Right renal pelvis (tissue), 4 donors: Measurements from ENCODE around the gene CEP131. TPM values are rescaled to one million over a fixed set of nuclear protein-coding genes. Genes with fewer than 3 reads are reported as not detected.

ENCODE experiments used
- DNase-seq, 4 donors: peaks; one replicate each; pipeline ENCODE4 v3.0.0-alpha.2; 2013; ENCODE audit warnings: low read depth in 4 of 4, low spot score in 3 of 4, missing footprints in 1 of 4
- polyA plus RNA-seq, 4 donors: library from polyadenylated mRNA; unstranded; fragments of 120-200 nt; gene quantifications; one replicate each; pipeline ENCODE4 v1.2.1, GENCODE V29; 2013; ENCODE audit not compliant: insufficient read length in 4 of 4

Gene CEP131
- polyA plus RNA-seq, 4 donors = 13.6 to 24.1 (median 14.6) TPM

DNA sequence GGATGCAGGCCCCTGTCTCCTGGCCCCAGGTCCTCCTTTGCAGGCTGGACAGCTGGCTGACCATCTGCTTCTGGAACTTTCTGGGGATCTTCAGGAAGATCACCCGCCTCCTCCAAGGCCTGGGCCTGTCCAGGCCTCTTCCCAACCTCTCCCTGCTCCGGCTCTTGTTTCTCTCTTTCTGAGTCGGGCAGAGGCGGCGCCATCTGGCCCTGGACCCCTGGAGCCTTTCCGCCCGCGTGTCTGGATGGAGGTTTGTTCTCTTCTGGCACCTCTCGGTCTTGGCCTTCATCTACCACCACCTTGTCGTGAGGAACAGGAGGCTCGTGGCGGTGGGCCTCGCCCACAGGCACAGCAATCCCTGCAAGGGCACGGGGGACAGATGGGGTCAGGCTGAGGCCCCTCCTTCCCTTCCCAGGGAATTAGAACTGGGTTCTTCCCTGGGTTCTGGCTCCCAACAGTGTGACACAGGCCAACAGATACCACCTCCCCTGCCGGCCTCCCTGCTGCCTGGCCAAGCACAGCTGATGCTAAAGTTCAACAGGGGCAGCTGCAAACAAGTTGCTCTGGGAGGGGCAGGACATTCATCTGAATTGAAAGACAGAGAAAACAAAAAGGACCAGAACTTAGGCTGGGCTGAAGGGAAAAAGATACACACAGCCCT is 29.7 kb upstream of the CEP131 start:
- DNase-seq = no peak

DNA sequence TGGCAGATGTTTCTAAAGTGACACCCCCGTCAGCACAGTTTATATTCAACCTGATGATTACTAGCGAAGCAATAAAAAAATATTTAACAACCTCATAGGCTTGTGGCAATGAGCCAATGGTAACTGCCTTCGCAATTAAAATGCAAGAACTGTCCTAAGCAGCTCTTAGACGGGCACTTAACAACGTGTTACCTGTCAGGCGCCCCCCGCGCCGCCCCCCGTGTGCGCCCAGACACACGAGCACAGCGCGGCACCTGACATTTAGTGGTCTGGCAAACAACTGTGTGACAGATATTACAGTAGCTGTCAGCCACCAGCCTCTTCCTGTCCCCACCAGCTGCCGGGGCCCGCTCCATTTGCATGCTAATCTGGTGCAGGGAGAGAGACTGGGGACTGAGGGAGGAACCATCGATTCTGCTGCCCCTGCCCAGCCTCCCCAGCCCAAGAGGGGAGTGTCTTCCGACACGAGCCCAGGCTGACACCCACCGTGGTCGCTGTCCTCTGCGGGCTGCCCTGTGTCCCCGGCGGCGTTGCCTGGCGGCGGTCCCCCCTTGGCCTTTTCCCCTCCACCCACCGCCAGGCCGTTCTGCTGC is 29.0 kb upstream of the CEP131 start:
- DNase-seq = no peak

DNA sequence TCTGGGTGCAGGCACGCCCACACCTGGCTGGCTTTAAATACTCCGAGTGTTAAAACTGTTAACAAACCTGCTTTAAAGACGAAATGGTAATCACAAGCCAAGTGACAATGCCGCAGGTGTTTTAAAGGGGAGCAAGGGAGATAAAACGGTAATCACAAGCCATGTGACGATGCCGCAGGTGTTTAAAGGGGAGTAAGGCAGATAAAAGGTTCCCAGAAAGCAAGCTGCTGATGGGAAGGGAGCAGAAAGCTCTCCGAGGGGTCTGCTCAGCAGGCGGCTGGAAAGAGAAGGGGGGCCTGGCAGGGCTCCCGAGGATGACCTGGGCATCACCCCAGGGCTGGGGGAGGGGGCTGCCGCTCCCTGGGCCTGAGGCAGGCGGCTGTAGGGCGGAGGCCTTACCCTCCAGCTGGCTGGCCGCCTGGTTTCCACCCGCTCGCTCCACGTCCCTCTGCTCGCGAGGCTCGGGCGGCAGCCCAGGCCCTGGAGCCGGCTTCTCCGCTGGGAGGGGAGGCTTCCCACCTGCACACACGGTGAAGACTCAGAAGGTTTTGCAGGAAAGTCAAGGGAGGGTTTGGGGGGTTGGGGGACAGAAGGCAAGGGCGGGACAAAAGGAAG is 28.4 kb upstream of the CEP131 start:
- no peak for DNase-seq

DNA sequence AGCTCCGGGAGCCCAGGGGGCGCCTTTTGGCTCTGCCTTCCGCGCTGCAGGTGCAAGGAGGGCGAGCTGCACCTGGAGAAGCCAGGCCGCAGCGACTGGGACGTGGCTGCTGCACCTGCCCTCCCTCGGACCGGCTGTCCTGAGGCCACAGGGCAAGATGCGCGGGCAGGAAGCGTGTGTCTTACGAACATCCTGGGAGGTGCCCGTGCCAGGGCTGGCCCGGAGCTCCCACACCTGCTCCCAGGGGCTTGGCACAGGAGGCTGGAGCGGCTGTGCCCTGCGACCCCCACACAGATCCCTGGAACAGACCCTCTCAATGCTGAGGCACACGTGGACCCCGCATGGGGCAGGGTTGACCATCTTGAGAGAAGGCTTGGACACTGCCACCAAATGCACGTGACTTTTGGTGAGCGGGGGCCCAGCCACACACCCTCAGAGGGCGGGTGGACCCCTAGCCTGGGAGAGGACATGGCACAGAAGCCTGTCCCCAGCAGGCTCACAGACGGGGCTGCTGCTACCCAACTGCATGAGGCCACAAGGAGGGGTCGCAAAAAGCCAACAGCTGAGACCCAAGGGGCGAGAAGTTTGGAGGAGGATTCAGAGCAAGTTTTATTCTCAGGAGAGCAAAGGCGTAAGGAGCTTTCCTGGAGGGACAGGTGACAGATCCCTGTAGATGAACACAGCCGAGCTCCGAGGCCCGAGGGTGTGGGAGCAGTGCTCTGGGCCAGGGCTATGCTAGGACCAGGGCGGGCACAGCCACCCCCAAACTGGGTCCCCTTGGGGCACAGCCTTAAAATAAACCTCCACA is 27.7 kb upstream of the CEP131 start:
- no peak for DNase-seq

DNA sequence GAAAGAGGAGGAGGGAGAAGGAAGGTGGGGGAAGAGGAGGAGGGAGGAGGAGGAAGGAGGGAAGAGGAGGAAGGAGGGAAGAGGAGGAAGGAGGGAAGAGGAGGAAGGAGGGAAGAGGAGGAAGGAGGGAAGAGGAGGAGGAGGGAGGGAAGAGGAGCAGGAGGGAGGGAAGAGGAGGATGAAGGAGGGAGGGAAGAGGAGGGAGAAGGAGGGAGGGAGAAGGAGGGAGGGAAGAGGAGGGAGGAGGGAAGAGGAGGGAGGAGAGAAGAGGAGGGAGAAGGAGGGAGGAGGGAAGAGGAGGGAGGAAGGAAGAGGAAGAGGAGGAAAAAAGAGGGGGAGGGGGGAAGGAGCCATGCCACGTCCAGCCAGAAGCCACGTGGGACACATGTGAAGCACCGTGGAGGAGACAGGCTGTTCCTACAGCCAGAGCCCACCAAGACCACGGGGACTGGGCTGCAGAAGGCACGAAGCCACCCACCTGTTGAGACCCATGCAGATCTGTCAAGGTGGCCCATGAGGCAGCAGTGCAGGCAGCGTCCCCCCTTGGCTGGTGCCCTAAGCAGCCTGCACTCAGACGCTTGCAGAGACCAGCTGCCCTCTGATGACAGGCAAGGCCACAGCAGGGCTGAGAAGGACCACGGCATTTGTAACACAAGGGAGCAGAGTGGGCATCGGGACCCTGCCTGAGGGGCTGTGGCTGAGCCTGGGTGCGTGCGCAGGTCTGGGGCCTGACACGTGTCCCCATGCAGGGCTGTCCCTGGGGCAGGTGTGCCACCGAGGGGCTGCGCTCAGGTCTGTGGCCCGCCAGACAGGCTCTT is 26.7 kb upstream of the CEP131 start:
- DNase-seq = no peak

DNA sequence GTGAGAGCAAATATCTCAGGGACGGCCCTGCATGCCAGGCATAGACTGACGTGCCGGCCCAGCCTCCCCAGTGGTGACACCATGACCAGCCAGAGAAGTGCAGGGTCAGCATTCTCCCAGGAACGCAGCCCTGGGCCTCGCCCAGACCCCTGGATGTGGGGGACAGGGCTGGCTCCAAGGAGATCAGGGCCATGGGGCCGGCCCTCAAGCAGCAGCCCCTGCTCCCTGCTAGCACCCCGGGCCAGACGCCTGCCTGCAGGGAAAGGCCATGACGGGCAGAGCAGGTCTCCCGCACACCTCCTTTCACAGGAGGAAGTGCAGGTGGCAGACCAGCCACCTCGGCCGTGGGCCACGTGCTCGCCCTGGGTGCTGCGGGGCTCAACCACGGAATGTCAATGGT is 25.9 kb upstream of the CEP131 start:
- no peak for DNase-seq

DNA sequence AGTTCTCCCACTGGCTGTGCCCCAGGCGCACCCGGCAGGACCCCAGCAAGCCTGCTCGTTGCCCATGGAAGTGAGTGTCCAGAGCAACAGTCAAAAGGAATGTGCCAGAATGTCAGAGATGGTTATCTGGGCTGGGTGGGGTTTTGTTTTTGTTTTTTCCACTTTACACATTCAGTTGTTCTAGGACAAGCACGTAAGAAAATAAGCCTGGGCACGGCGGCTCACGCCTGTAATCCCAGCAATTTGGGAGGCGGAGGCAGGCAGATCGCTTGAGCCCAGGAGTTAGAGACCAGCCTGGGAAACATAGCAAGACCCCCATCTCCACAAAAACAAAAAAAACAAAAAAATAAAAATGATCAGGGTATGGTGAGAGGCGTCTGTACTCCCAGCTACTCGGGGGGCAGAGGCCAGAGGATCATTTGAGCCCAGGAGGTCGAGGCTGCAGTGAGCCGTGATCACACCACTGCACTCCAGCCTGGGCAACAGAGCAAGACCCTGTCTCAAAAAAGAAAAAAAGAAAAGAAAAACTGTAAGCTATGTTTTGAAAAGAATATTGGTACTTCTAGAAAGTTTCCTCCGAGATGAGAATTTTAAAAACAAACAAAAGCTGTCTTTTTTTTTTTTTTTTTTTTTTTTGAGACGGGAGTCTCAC is 24.7 kb upstream of the CEP131 start:
- DNase-seq = no peak

DNA sequence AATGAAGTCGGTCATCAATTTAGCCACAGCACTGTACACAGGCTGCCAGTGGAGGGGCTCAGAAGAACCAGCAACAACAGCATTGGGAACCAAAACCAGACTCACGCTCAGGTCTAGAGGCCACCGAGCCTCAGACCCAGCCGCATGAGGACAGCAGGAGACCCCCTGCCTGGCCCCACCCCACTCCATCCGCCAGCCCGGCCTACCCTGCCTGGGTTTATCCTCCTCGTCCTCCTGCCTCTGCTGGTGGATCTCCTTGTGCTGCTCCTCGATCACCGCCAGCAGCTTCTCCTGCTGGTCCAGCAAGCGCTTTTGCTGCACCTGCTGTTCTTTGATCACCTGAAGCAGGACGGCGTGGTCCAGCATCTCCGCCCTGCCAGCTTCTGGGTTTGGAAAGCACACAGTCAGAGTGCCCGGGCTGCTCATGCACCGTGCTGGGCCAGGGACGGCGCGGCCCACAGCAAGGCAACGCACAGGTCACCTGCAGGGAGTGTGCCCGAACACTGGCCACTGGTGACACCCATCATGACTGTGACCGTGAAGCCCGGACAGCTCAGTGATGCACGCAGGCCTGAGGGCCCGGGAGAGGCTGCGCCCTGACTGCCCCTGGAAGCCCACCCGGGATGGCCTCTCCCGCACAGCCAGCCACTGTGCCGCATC is 24.0 kb upstream of the CEP131 start:
- DNase-seq = no peak

DNA sequence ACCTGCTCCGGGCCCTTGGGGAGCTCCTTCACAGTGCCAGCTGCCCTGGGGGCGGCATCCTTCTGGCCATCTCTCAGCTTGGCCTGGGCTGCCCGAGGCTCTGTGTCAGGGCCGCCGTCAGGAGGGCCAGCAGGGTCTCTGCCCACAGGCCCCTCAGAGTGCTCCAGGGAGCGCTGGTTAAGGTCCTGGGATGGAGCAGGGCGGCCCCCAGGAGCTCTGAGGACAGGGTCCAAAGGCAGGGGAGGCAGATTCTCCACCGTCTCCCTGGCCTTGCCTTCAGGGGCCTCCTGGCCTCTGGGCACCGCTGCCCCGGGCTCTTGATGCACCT is 23.5 kb upstream of the CEP131 start:
- no peak for DNase-seq

DNA sequence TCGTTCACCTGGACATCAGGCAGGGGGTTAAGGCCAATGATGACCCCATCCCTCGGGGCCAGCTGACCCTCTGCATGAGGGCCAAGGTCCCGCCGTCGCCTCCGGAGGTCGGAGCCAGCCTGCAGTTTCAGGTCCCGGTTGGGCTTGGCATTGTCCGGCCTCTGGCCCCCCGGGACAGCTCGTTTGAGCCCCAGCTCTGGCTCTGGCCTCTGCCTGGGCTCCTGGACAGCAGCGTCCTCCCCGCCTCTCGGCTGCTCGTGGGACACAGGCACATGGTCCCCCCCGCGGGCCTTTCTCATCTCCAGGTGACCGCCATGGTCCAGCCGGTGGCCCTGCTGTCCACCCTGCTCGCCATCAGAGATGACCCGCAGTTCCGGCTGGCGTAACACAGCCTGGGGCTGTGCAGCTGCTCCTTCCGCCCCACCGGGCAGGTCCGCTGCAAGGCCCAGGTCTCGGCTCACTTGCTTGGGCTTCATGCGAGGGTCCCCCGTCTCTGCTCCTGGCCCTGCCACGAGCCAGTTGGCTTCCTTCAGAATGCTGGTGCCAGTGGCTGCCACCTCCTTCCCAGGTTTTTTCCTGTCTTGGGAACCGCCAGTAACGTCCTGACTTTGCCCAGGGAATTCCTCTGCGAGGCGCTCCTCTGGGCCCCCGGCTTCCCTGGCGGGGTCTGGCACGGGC is 23.0 kb upstream of the CEP131 start:
- DNase-seq = no peak

DNA sequence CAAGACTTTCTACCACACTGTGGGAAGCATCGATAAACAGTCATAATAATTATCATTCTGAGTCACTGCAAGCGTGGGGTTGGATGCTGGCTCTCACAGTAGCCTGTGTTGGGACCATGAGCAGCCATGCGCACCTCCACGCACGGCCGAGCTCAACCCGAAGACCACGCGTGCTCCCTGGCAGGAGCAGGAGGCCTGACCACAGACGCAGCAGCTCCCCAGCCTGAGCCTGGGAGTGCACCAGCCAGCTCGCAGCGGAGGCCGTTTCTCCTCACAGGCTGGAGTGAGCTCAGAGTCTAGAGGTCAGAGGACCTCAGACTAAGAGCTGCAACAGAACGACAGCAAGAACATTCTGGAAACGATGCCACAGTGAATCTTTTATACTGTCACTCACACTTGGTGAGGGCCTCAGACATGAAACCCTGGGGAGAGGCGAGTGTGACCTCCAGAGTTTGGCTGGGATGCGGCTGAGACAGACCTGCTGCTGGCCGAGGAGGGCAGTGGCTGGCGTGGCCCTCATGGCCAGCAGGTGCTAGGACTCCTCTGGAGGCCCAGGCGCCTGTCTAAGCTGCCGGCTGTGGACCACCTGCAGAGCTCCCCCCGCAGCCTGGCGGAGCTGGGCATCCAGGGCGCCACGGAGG is 22.4 kb upstream of the CEP131 start:
- no peak for DNase-seq

DNA sequence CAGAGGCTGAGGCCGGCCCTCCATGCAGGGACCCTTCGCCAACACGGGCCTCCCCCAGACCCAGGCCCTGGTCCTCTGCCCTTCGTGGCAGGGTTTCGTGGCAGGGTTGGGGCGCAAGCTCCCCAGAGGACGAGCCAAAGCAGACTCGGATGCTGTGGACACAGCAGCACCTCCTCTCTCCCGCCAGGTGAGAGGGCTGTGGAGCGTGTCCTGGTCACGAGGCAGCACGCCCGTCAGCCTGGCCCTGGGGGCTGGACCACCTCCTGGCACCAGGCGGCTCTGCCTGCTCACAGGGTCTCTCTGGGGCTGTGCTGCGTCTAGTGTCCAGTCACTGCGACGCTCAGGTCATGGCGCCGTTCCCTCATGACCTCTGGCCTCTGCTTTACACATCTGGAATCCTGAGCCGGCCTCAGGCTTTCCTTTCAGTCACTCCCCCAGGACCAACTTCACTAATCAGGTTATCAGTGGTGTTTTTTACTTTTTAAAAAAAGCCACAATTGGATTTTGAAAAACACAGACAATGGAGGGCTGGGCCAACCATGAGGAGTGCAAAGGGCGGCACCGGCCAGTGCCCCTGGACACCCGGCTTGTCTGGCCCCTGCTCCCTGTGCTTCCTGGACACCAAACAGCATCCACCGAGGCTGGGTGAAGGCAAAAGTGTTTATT is 21.7 kb upstream of the CEP131 start:
- no peak for DNase-seq

DNA sequence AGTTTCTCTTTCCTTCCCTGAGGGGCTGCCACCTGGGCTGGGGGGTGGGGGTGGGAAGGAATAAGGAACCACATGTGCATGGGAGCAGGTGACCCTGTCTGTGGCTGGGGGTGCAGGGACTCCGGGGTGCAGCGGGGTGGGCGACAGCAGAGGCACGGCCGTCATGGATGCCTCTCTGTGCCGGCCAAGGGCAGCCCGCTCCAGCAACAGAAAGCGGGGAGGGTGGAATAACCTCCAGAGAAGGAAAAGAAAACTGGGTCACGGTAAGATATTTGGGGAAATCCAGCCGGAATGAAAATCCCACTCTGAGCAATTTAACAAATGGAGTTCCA is 20.5 kb upstream of the CEP131 start:
- DNase-seq = no peak

DNA sequence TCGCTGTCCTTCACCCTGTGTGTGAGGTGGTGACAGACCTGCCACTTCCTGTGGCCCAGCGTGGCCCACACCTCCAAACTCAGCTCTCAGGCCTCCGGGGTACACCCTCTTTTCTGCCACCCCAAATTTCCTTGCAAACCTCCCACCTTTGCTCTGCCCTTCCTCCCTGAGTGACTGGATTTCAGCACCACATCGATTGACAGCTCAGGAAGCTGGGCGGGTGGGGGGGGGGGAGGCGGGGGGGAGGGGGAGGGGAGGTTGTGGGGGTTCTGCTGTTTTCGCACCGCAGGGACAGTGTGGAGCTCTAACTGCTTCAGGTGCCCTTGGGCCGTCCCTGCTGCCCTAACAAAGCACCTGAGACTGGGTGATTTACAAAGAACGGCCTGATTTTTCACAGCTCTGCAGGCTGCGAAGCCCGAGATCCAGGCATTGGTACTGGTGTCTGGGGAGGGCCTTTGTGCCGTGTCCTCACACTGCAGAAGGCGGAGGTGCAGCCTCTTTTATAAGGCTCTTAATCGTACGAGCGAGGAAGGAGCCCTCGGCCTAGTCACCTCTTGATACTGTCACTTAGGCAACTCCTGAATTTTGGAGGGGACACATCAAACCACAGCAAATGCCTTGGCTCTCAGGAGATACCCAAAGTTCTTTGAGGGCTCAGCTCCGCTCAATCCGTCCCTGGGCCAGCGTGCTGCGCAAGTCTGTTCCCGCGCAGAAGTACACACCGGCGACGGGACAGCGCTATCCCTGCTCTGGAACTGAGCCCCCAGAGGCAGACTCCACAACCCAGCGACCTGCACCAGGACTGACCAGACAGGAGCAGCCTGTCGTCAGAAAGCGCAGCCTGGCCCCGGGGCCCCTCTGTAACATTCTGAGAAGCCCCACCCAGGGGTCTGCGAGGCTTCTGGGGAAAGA is 19.9 kb upstream of the CEP131 start:
- no peak for DNase-seq

DNA sequence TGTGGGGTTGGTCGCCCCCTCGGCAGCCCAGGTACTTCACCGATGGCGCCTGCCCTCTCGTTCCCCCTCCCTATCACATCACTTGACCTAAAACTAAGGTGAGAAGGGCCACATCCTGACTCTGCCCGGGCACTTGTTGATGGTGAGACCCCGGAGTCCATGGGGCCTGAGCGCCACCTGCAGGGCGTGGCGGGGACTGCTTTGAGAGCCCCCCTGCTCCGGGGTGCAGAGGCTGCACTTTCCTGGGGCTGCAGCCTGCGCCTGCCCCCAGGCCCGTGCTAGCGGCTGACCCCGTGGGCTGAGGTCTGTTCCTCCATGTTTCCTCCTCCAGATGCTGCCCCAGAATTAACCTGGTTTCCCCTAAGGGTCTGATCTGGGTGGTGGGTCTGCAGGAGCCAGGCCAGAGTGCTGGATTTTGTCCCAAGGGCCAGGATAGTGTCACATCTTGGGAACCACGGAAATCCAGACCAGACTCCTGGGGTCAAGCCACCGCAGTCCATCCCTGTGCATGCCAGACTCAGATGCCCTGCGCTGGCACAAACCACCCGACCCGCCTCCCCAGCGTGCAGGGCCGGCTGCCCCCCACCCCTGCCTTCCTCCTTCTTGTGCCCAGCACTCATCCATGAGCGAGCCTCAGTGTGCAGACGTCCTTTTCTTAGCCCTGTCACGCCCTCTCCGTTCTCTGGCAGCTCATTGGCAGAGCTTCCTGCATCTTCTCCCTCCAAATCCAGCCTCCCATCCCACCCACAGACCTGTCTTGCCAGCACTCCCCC is 19.1 kb upstream of the CEP131 start:
- DNase-seq = no peak

DNA sequence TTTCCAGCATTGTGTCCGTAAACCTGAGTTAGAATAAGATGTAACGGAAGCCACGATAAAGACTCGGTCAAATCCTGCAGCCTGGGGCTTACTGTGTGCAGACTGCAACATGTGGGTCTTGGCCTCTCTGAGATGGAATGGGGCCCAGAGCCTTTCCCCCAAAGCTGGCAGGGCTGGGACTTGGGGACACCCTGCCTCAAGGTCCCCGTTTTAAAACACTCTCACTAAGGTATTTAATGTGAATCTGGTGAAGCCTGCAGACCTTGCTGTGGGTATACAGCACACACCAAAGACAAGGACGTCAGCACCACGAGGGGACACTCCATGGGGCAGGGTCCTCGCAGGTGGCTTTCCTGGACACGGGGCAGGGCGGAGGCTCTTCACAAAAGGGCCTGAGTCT is 18.4 kb upstream of the CEP131 start:
- DNase-seq = no peak

DNA sequence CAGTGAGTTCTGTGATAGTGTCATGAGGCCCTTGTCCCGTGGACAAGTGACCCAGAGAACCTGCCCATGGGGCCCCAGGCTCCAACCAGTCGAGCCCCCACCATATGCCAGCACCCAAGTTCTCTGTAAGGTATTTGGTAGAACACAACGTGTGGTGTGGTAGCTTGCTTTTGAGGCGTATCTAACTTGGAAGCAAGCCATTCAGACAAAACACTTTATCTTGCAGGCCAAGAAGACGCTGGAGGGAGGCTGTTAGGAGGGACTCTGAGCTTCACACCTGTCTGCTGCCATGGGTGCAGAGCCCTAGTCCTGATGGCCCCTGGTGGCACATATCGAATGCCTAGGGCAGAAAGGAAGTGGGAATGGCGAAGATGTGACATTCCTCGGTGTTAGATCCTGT is 18.0 kb upstream of the CEP131 start:
- no peak for DNase-seq
